Right lobe of liver (tissue), 4 donors: ENCODE data around the gene FTO.

Source experiments
- CTCF ChIP-seq, 4 donors: fragments of 200-600 bp in 3 of 4; fragments of 450-650 bp in 1 of 4; IDR thresholded peaks; one replicate each; pipeline versions ENCODE4 v1.5.1 to v1.8.0; 2016 to 2022; ENCODE audit warnings: antibody characterized with exemption in 4 of 4, mild to moderate bottlenecking in 2 of 4
- POLR2A ChIP-seq: fragments of 450-650 bp; IDR thresholded peaks from one replicate; pipeline ENCODE4 v1.6.1; 2017; ENCODE audit warnings: antibody characterized with exemption, mild to moderate bottlenecking
- donor health status: DM: no; HTN: no; CAD: no.
- donor health status: DM: no; HTN: no; CAD: no.
- donor health status: DM: no; HTN: yes; CAD: no.

DNA sequence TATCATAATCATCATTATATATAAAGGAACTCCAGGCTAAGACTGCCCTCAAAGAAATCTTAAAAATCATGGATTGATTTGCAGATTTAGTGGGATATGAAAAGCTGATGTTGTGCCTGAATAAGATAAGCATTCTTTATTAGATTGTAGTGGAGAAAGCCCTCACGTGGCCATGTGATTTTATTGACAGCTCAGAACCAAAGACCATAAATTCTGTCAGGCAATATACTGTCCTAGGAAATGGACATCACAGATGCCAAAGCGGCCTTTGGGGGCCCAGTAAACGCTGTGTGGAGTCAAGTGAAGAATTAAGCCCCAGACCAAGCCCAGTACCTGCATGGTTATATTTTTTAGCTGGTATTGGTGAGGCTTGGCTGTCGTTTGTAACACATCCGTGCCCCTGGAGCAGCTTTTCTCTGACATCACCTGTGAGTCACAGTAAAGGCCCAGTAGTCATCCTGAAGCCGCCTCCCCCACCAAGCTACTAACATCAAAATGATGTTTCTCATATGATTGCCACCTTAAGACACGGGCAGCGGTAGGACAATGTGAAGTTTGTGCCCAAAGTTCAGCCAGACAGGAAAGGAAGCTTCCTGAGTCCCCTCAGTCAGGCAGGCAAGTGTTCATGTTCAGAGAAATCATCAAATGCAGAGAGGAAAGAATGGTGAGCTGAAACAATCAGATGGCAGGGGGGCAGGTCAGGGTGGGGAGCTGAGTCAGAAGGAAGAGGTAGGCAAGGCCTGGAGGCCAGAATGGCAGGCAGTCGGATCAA is 373.3 kb downstream of the FTO start:
- no peak for TF ChIP-seq POLR2A
- TF ChIP-seq CTCF (IDR thresholded peaks at IDR 0.05): no peak
